Frontal cortex (tissue), 4 donors: ENCODE measurements around the gene STYXL1. TPM values are rescaled to one million over a fixed set of nuclear protein-coding genes. Genes with fewer than 3 reads are reported as not detected.
A peak's percentile ranks its signal among the peaks of the same experiment; 100 is the strongest.
"Not testable (repeated sequence)": the region's sequence is repeated elsewhere in the genome, so short reads cannot be mapped to it uniquely, and the experiment has no call there.

Source experiments
- DNase-seq, 2 donors: peaks; one replicate each; pipeline ENCODE4 v3.0.0; 2012; ENCODE audit warnings: low spot score in 2 of 2
- FAIRE-seq: peaks from 2 replicates; lab custom pipeline; 2012; peaks lifted over from hg19 to GRCh38; lab: Jason Lieb, UNC
- total RNA-seq: library from RNA; depleted of rRNA; stranded (reverse); fragments of >200 nt; gene quantifications from one replicate; pipeline ENCODE4 v1.2.3, GENCODE V29; 2014
- donor health status: control.
- donor health status: control.
- donor health status: control.

The STYXL1 gene
- total RNA-seq, 1 donor from 2014 or later: 16.3 TPM

DNA sequence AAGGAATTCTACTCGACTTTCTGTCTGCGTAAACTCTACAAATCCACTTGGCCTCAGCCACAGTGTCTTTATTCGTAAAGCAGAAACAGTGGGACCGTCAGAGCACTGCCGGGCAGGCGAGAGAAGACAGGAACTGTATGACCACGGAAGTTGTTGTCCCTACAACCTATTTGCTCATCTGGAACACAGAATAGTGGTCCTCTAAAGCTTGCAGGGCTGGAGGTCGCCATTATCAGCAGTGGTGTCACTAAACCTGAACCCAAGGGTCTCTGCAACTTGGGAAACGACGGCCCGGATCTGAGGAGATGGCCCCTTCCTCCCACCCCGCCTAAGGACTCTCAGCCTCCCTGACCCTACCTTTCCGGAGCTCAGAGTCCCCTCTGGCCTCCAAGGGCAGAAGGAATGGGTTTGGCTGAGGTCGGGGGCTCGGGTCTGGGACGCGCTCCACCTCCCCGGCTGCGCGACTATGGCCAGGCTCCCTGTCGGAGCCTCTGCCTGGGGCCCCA lies 442 bp downstream of the STYXL1 start:
- DNase-seq: no peak
- no peak for FAIRE-seq

DNA sequence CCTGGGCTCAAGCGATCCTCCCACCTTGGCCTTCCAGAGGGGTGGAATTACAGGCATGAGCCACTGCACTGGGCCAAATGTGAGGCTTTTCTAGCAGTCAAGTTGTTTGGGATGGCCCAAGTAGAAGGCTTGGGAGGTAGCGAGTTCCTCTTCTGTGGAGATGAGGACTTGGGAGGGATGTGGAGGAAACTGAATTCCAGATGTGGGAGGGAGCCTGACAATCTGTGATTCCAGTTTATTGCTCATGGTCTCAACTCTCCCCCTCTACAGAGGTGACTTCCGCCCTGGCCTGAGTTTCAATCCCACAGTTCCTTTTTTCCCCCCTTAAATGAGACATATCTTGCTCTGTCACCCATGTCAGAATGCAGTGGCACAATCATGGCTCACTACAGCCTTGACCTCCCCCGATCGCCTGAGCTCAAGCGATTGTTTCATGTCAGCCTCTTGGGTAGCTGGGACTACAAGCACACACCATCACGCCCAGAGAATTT lies 3.4 kb downstream of the STYXL1 start:
- FAIRE-seq (no peak), DNase-seq (no peak)

DNA sequence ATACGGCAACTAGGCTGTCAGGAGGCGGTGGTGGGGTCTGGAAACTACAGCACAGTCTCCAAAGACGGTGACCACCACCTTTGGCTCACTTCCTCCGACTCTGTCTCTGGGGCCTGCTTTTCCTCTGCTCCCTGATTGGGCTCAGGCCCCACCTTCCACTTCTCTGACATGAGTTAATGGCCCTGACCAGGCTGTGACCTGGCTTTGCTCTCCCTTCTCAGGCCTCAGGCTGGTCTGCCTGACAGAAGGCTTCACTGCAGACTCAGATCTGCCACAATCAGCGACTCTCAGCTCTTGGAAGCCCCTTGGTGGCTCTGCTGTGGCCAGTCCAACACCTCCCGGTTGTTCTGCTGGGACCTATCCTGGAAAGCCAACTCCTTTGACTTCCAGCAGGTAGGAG lies 7.7 kb downstream of the STYXL1 start:
- DNase-seq (no peak), FAIRE-seq (no peak)

DNA sequence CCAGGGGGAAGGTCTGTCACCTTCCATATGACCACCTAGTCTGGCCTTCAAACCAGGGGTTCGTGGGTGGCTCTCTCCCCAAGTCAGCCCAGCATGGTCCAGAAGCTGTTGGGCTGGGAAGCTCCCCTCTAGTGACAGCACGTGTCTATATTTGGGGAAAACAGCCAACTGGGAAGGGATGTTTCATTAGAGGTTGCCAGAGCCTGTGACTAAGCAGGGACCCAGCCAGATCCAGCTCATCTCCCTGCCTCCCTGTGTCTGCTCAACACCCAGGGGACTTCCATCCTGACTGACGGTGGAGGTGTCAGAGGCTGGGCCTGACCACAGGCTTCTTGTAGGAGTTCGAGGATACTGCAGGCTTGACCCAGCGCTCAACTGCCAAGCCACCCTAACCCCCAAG lies 10.5 kb downstream of the STYXL1 start:
- FAIRE-seq: no peak

DNA sequence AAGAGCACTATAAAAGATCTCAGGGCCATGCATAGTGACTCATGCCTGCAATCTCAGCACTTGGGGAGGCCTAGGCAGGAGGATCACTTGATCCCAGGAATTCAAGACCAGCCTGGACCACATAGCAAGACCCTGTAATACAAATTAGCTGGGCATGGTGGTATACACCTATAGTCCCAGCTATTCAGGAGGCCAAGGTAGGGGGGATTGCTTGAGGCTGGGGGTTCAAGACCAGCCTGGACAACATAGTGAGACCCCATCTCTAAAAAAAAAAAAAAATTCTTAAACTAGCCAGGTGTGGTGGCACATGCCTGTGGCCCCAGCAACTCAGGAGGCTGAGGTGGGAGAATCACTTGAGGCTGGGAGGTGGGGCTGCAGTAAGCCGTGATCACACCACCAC lies 15.8 kb downstream of the STYXL1 start:
- no peak for DNase-seq
- FAIRE-seq: no peak

More for the DNA sequence above, 10.5 kb downstream of the STYXL1 start:
- no peak for DNase-seq

- not testable (repeated sequence) for DNase-seq, FAIRE-seq
Measured at GRCh38 chr7:76029682-76030081, 18.1 kb downstream of the STYXL1 start.

DNA sequence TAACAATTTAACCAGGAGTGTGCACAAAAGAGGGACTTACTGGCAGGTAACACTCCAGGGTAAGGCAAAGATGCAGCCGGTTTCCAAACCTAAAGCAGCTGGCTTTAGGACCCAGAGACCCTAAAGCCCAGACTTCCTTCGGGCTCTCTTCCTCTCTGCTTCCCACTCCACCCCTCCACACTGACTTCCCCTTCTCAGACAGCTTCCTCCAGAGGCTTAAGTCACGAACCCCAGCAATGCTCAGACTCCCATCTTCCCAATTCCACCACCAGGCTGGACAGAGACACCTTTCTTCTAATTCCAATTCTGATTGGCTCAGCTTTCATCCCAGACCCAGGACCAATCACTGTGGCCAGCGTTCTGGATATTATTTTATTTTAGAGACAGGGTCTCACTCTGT lies 24.8 kb downstream of the STYXL1 start:
- FAIRE-seq (no peak), DNase-seq (peak in 1 of 2 donors; percentile 28)

DNA sequence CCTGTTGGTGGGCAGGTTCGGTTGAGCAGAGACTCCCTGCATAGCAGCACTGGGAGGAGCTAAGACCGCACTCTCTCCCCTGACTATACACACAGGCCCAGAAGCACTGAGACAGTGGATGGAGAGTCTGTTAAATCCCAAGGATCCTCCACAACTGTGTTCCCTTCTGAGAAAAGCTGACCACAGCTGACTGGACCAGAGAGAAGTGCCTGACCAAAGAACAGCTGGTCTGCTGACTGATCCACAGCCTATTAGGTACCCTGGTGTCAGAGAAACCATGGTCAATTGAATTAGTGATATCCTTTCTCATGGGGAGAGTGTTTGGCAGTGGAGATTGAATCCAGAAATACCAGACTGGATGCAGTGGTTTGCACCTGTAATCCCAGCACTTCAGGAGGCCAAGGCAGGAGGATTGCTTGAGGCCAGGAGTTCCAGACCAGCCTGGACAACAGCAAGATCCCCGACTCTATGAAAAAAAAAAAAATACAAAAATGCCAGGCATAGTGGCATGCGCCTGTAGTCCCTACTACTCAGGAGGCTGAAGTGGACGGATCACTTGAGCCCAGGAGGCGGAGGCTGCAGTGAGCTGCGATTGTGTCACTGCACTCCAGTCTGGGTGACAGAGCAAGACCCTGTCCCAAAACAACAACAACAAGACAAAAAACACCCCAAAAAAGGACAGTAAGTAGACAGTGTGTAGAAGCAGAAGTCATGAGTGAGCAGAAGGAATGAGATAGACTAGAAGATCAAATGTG lies 25.6 kb downstream of the STYXL1 start:
- no peak for DNase-seq
- FAIRE-seq: no peak

DNA sequence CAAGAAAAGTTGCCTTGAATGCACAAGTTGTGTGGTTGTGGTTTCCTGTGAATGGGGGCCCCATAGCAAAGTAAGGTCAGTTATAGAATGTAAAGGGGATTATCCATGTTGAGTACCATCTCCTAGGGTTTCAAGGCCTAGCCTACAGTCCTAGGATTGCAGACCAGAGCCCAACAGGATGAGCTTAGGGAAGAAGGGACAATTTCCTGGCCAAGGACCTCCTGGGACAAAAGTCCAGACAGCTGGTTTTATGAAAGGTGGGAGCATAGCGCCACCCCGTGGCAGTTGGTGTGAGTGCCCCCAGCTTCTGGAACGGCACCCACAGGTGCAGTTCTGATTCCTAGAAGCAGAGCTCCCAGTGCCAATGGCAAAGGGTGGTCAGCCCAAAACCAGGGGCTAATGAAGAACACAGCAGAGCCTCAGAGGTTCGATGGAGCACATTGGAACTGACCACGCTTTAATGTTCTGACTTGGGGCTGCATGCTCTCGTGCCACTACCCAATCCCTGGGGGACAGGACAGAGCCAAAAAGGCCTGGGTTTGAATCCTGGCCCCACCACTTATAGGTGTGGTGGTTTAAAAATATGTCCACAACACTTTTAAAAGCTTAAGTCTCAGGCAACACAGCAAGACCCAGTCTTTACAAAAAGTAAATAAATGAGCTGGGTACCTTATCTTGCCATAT lies 27.6 kb downstream of the STYXL1 start:
- FAIRE-seq (no peak), DNase-seq (peak; percentile 41 to 71)

DNA sequence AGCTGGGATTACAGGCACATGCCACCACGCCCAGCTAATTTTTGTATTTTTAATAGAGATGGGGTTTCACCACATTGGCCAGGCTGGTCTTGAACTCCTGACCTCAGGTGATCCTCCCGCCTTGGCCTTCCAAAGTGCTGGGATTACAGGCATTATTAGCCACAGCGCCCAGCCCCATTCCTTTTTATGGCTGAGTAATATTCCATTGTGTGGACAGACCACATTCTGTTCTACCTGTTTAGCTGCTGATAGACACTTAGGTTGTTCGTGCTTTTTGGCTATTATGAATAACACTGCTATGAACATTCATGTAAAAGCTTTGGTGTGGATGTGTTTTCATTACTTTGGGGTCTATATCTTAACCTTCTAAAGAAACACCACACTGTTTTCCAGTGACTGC lies 29.3 kb downstream of the STYXL1 start:
- not testable (repeated sequence) for FAIRE-seq, DNase-seq

DNA sequence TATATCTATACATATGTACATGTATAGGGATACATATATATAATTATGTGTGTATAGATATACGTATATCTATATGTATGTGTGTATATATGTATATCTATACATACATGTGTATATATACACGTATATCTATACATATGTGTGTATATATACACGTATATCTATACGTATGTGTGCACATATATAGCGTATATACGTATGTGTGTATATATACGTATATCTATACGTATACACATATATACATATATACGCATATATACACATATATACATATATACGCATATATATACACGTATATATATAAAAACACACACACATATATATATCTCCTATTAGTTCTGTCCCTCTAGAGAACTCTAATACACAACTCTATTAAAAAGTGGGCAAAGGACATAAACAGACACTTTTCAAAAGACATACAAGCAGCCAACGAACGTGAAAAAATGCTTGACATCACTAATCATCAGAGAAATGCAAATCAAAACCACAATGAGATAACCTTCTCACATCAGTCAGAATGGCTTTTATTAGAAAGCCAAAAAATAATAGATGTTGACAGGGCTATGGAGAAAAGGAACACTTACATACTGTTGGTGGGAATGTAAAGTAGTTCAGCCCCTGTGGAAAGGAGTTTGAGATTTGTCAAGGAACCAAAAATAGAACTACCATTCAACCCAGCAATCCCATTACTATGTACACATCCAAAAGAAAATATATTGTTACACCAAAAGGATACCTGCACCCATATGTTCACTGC lies 31.4 kb downstream of the STYXL1 start:
- DNase-seq: no peak
- FAIRE-seq: peak; percentile 81

DNA sequence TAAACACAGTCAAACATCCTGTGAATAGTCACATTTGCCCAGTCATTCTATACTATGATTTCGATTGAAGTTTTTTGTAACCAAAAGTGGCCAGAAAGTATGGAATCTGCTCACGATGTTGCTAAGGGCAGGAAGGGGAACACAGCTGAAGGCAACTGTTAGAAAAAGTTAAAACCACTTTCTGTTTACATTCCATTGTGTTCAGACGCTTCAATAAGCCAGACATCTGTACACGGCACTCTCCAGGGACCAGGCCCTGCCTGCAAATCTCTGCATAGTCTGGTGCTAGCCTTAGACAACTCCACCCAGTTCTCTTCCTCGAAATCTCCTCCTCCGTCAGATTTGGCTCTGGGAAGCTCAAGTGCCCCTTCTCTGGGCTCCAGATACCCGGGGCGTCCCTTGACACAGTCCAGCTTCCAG lies 36.3 kb downstream of the STYXL1 start:
- DNase-seq: no peak
- FAIRE-seq: no peak

DNA sequence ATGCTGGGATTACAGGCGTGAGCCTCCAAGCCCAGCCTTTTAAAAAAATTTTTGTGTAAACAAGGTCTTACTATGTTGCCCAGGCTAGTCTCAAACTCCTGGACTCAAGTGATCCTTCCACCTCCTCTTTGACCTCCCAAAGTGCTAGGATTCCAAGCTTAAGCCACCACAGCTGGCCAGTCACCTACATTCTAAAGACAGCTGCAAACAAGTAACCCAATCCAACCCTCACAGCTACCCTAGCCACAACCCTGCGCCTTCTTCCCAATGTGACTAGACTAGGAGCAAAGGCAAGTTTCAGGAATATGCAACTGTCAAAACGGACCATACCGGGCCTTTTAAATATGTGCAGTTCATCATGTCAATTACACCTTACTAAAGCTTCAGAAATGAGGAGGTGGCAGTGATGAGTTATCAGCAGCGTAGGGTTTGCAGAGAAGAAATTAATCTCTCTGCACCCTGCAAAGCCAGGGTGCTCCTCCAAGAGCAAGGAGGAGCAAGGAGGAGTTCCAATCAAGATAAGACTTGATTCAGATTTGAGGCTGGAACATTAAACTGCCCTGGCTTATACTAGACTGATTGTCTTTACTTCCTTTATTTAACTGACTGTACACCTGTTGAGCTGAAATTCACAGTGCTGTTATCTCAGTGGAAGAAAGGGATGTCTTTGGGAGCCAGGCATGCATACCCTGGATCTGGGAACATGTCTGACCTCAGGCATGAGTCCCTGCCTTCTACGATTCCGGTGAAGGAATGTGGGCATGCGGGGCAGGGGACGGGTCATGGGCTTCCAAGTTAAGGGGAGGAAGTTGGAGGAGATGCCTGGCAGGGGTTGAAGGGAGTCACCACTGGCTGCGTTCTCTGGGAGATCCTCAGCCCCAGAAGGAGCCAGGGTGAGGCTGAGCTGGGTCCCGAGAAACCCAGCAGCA lies 37.9 kb downstream of the STYXL1 start:
- no peak for DNase-seq
- no peak for FAIRE-seq

DNA sequence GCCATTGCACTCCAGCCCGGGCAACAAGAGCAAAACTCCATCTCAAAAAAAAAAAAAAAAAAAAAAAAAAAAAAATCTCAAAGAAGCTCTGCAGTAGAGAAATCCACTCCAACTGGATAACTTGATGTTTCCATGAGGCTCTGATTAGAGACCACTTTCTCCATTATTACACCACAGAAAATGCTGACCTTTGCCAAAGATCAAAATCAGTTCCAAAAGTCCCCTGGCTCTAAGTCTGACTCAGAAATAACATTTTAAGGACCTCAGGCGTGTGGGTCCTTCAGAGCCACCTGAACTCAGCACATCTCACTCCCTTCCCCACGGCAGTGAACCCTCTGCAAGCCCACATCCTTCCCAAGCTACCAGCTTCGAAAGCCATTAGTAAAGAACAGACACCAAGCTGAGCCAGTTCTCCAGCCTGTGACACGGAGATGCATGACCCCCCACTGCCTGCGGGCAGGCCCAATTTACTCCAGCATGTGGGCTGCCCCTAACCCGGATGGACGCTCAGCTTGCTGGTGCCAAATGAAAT lies 39.6 kb downstream of the STYXL1 start:
- DNase-seq (no peak), FAIRE-seq (no peak)

DNA sequence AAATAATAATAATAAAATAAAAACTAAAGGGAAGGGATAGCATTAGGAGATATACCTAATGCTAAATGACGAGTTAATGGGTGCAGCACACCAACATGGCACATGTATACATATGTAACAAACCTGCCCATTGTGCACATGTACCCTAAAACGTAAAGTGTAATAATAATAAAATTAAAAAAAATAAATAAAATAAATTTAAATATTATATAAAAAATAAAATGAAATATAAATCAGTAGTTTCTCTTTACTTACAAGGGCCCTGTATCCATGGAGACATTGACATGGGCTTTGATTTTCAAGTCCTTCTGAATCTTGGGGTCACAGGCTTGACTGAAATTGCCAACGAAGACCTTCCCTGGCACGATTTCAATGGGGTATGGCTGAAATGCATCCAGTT lies 42.8 kb downstream of the STYXL1 start:
- not testable (repeated sequence) for FAIRE-seq

DNA sequence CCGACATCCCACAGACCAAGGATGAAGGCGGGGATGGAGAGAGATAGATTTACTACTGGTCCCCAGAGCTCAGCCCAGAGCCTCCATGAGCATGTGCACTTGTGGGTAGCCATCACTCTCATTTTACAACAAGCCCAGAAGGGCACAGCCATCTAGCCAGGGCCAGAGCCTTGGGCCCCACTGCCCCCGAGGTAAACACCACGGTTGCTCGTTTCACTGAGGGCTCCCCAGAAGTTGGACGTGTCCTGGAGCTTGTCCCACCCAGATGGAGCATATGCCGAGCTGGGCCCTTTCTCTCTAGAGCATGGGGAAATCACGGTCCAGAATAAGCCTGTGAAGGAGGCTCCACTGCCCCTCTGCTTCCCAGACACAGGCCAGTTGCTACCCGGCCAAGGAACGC lies 44.4 kb downstream of the STYXL1 start:
- FAIRE-seq: no peak
- no peak for DNase-seq

More for the DNA sequence above, 42.8 kb downstream of the STYXL1 start:
- not testable (repeated sequence) for DNase-seq

DNA sequence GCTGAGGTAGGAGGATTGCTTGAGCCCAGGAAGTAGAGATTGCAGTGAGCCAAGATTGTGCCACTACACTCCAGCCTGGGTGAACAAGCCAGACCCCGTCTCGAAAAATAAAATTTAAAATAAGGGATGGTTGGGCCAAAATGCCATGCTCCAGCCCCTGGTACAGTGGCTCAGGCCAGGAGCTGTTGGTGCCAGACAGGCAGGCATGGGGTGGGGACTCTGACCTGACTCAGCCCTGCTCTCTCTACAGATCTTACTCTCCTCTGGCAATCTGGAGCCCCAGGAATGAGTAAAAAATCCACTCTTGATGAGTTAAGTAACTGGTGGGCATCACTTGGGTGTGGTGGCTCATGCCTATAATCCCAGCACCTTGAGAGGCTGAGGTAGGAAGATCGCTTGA lies 45.0 kb downstream of the STYXL1 start:
- no peak for FAIRE-seq
- DNase-seq: no peak

- no peak for DNase-seq
- FAIRE-seq: no peak
Measured at GRCh38 chr7:76002139-76002538, 45.7 kb downstream of the STYXL1 start.

- DNase-seq: no peak
- FAIRE-seq: no peak
Measured at GRCh38 chr7:76000566-76000965, 47.2 kb downstream of the STYXL1 start.
